ENCODE results near the gene CXADR. TPM values are rescaled to one million over a fixed set of nuclear protein-coding genes. Genes with fewer than 3 reads are reported as not detected.

CXADR gene
- total and polyA plus RNA-seq, 7 donors = 0.01 to 0.62 (median 0.06) TPM

- H3K9me3 ChIP-seq = no peaks in the 10 kb centered on the region
- no peaks in the 10 kb centered on the region for H3K36me3 ChIP-seq (ENCODE audit: insufficient read depth in 1 of 2, low read depth in 1 of 2)
- DNase-seq (no peak), ATAC-seq (no peak)
- 87 to 90% (median 87%) methylated on average over 6 of the region's 6 CpGs for WGBS, 3 donors
- TF ChIP-seq CTCF (IDR thresholded peaks at IDR 0.05) = no peak
- no peak overlapping the region for H3K4me3 ChIP-seq
- no peaks in the 10 kb centered on the region for H3K4me1 ChIP-seq
- no peaks in the 10 kb centered on the region for H3K27me3 ChIP-seq (ENCODE audit: insufficient read depth in 3 of 3, low read length in 2 of 3)
- no peak overlapping the region for H3K27ac ChIP-seq
- intact Hi-C loops (cut with DNase I) = no loop called here
These were observed 20.3 kb upstream of the CXADR start for GRCh38 chr21:17492415-17493168.

- intact Hi-C loops (cut with DNase I) = no loop called here
- Histone ChIP-seq H3K27me3 (ENCODE audit: insufficient read depth in 3 of 3, low read length in 2 of 3) (no peaks in the 10 kb centered on the region), H3K36me3 (ENCODE audit: insufficient read depth in 1 of 2, low read depth in 1 of 2) (no peaks in the 10 kb centered on the region), H3K27ac (no peak overlapping the region), H3K4me3 (no peak overlapping the region), H3K4me1 (no peaks in the 10 kb centered on the region), H3K9me3 (no peaks in the 10 kb centered on the region)
- WGBS, 3 donors = 80 to 87% (median 84%) methylated on average over 3 of the region's 3 CpGs
- no peak for TF ChIP-seq CTCF (IDR thresholded peaks at IDR 0.05)
- DNase-seq (no peak), ATAC-seq (no peak)
These were observed 18.8 kb upstream of the CXADR start for GRCh38 chr21:17494051-17494450.

- Histone ChIP-seq H3K36me3 (ENCODE audit: insufficient read depth in 1 of 2, low read depth in 1 of 2) (no peaks in the 10 kb centered on the region), H3K27me3 (ENCODE audit: insufficient read depth in 3 of 3, low read length in 2 of 3) (no peaks in the 10 kb centered on the region), H3K4me3 (no peak overlapping the region), H3K4me1 (no peaks in the 10 kb centered on the region), H3K27ac (no peak overlapping the region), H3K9me3 (no peaks in the 10 kb centered on the region)
- no peak for DNase-seq
- intact Hi-C loops (cut with DNase I) = no loop called here
- ATAC-seq = no peak
- WGBS, 3 donors = 34 to 69% (median 43%) methylated on average over 2 of the region's 2 CpGs
- no peak for TF ChIP-seq CTCF (IDR thresholded peaks at IDR 0.05)
These were observed 17.2 kb upstream of the CXADR start for GRCh38 chr21:17495680-17496079.

- Histone ChIP-seq H3K27ac (no peak overlapping the region), H3K9me3 (no peaks in the 10 kb centered on the region), H3K36me3 (ENCODE audit: insufficient read depth in 1 of 2, low read depth in 1 of 2) (no peaks in the 10 kb centered on the region), H3K4me3 (no peak overlapping the region), H3K4me1 (no peaks in the 10 kb centered on the region), H3K27me3 (ENCODE audit: insufficient read depth in 3 of 3, low read length in 2 of 3) (no peaks in the 10 kb centered on the region)
- no peak for ATAC-seq
- no peak for TF ChIP-seq CTCF (IDR thresholded peaks at IDR 0.05)
- intact Hi-C loops (cut with DNase I) = no loop called here
- DNase-seq = no peak
These were observed 15.5 kb upstream of the CXADR start for GRCh38 chr21:17497316-17497715.

GRCh38 chr21:17498586-17498985 is 14.3 kb upstream of the CXADR start:
- TF ChIP-seq CTCF (IDR thresholded peaks at IDR 0.05) = no peak
- Histone ChIP-seq H3K9me3 (no peaks in the 10 kb centered on the region), H3K4me1 (no peaks in the 10 kb centered on the region), H3K4me3 (no peak overlapping the region), H3K27me3 (ENCODE audit: insufficient read depth in 3 of 3, low read length in 2 of 3) (no peaks in the 10 kb centered on the region), H3K27ac (no peak overlapping the region), H3K36me3 (ENCODE audit: insufficient read depth in 1 of 2, low read depth in 1 of 2) (no peaks in the 10 kb centered on the region)
- ATAC-seq (no peak), DNase-seq (no peak)
- intact Hi-C loops (cut with DNase I) = no loop called here
- 50 to 67% (median 54%) methylated on average over 2 of the region's 2 CpGs for WGBS, 3 donors
